Peyer's patch (tissue), 4 donors: ENCODE measurements around the gene RFNG. TPM values are rescaled to one million over a fixed set of nuclear protein-coding genes. Genes with fewer than 3 reads are reported as not detected.

Experiments
- DNase-seq, 3 donors: peaks; one replicate each; pipeline ENCODE4 v3.0.0-alpha.2; 2017 to 2019
- H3K27ac ChIP-seq, 4 donors: fragments of 200-600 bp; sonication (generic); one replicate each; pipeline ENCODE4 v1.5.1; 2016 to 2019
- H3K27me3 ChIP-seq, 2 donors: fragments of 200-600 bp; sonication (generic); one replicate each; pipeline ENCODE4 v1.5.1; 2019
- H3K36me3 ChIP-seq, 3 donors: fragments of 200-600 bp; sonication (generic); one replicate each; pipeline ENCODE4 v1.5.1; 2016 to 2019
- H3K4me1 ChIP-seq, 4 donors: fragments of 200-600 bp; sonication (generic); one replicate each; pipeline ENCODE4 v1.5.1; 2016 to 2019
- H3K4me3 ChIP-seq, 4 donors: fragments of 200-600 bp; sonication (generic); 1 replicate in 3 of 4; 2 replicates in 1 of 4; pipeline ENCODE4 v1.5.1; 2016 to 2019; ENCODE audit warnings: mild to moderate bottlenecking in 1 of 4
- H3K9me3 ChIP-seq, 4 donors: fragments of 200-600 bp; sonication (generic); one replicate each; pipeline ENCODE4 v1.5.1; 2016 to 2019; ENCODE audit warnings: mild to moderate bottlenecking in 1 of 4
- POLR2A ChIP-seq, 2 donors: fragments of 450-650 bp; IDR thresholded peaks; one replicate each; pipeline ENCODE4 v1.5.1; 2017; ENCODE audit warnings: antibody characterized with exemption in 2 of 2, mild to moderate bottlenecking in 2 of 2, moderate library complexity in 2 of 2
- total RNA-seq, 4 donors: library from RNA; depleted of rRNA; stranded (reverse); fragments of >200 nt; gene quantifications; one replicate each; pipeline ENCODE4 v1.1.0, GENCODE V29; 2016
- TF ChIP-seq, protein P1 (sequence below), 6 experiments: fragments of 450-650 bp in 4 of 6; fragments of 200-600 bp in 2 of 6; sonication (generic) in 1 of 6; IDR thresholded peaks; one replicate each; pipeline ENCODE4 v1.5.1; 2017 to 2019; ENCODE audit warnings: antibody characterized with exemption in 6 of 6, mild to moderate bottlenecking in 3 of 6, moderate library complexity in 1 of 6

RFNG gene
- total RNA-seq, 4 donors from 2014 or later, result 42.9 to 65.7 (median 50.2) TPM

DNA sequence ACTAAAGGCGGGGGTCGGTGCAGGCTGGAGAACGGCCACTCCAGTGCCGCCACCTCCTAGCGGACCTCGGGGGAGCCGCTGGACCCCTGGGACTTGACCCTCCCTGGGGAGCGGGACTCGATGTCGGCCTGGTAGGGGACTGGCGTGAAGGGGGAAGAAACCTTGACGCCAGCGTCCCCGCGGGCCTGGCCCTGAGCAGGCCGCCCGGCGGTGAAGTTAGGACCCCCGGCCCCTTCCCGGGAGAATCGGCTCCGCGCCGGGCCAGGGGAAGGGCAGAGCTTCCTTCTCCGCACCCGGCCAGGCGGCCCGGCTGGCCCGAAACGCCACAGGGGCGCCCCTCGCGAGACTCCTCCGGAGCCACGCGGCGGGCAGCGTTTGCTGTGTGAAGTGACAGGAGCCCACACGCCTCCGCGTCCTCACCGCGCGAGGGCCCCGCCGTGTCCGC is 13.6 kb upstream of the RFNG start:
- TF ChIP-seq POLR2A (IDR thresholded peaks at IDR 0.05), result no peak
- TF ChIP-seq, protein P1, sequence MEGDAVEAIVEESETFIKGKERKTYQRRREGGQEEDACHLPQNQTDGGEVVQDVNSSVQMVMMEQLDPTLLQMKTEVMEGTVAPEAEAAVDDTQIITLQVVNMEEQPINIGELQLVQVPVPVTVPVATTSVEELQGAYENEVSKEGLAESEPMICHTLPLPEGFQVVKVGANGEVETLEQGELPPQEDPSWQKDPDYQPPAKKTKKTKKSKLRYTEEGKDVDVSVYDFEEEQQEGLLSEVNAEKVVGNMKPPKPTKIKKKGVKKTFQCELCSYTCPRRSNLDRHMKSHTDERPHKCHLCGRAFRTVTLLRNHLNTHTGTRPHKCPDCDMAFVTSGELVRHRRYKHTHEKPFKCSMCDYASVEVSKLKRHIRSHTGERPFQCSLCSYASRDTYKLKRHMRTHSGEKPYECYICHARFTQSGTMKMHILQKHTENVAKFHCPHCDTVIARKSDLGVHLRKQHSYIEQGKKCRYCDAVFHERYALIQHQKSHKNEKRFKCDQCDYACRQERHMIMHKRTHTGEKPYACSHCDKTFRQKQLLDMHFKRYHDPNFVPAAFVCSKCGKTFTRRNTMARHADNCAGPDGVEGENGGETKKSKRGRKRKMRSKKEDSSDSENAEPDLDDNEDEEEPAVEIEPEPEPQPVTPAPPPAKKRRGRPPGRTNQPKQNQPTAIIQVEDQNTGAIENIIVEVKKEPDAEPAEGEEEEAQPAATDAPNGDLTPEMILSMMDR (IDR thresholded peaks at IDR 0.05), result no peak
- Histone ChIP-seq H3K27ac (peak overlapping the region; percentile 81 to 90 (median 85)), H3K4me3 (peak overlapping the region; percentile 79 to 100 (median 92)), H3K27me3 (no peaks in the 10 kb centered on the region), H3K9me3 (no peaks in the 10 kb centered on the region), H3K4me1 (peaks cover 0 to 26% (median 15%) of the 10 kb centered on the region in 4 donors), H3K36me3 (peaks cover 0 to 38% (median 0%) of the 10 kb centered on the region in 3 donors)
- peak in 1 of 3 donors; percentile 20 for DNase-seq

DNA sequence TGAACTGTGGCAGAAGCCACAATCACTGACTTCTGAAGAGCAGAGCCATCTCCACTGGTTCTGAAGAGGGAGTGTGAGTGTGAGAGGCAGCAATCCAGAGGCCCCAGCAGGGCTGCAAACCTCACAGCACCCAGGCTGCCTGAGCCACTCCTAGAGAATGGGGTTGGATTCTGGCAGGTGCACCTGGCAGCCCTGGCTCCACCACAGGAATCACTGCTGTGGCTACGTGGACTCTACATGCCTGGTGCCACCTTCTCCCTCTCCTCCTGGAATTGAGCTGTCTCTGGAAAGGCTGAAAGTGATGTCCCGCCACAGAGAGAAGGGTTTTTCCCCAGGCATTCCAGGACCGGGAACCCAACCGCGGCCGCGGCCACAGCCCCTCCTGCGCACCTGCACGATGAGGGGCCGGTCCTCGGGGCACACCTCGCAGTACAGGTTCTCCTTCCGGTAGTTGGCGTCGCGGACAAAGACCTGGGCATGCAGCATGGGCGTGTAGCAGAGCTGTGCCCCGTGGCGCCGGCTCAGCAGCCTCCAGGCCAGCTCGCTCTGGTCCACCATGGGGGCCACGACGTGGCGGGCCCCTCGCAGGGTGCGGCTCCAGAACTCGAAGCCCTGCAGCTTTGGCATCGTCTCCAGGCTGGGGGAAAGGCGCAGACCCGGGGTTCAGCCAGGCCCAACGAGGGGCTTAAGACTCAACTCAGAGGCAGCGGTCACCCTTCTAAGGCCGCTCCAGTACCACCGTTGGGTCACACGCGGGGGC is 13.0 kb upstream of the RFNG start:
- Histone ChIP-seq H3K9me3 (no peaks in the 10 kb centered on the region), H3K4me3 (peak overlapping the region; percentile 79 to 100 (median 92)), H3K4me1 (peaks cover 0 to 26% (median 15%) of the 10 kb centered on the region in 4 donors), H3K27ac (peak overlapping the region; percentile 81 to 90 (median 85)), H3K27me3 (no peaks in the 10 kb centered on the region), H3K36me3 (peaks cover 0 to 44% (median 0%) of the 10 kb centered on the region in 3 donors)
- TF ChIP-seq, protein P1 (IDR thresholded peaks at IDR 0.05), result no peak
- TF ChIP-seq POLR2A (IDR thresholded peaks at IDR 0.05), result no peak
- peak; percentile 22 to 68 (median 60) for DNase-seq

- H3K36me3 ChIP-seq, result peaks cover 0 to 52% (median 0%) of the 10 kb centered on the region in 3 donors
- no peak for TF ChIP-seq POLR2A (IDR thresholded peaks at IDR 0.05)
- TF ChIP-seq, protein P1 (IDR thresholded peaks at IDR 0.05), result no peak
- H3K9me3 ChIP-seq, result no peaks in the 10 kb centered on the region
- peak overlapping the region in 1 of 4 donors; percentile 90 for H3K27ac ChIP-seq
- H3K4me3 ChIP-seq, result peak overlapping the region in 3 of 4 donors; percentile 79 to 100 (median 93)
- no peaks in the 10 kb centered on the region for H3K27me3 ChIP-seq
- no peak for DNase-seq
- H3K4me1 ChIP-seq, result peaks cover 0 to 26% (median 15%) of the 10 kb centered on the region in 4 donors
Observed at GRCh38 chr17:82063424-82064415, 12.1 kb upstream of the RFNG start.

GRCh38 chr17:82062984-82063368 is 11.4 kb upstream of the RFNG start:
- no peak overlapping the region for H3K27ac ChIP-seq
- H3K4me1 ChIP-seq, result peaks cover 0 to 26% (median 15%) of the 10 kb centered on the region in 4 donors
- DNase-seq, result no peak
- no peak for TF ChIP-seq POLR2A (IDR thresholded peaks at IDR 0.05)
- TF ChIP-seq, protein P1 (IDR thresholded peaks at IDR 0.05), result no peak
- no peaks in the 10 kb centered on the region for H3K27me3 ChIP-seq
- H3K4me3 ChIP-seq, result no peak overlapping the region
- H3K36me3 ChIP-seq, result peaks cover 0 to 59% (median 0%) of the 10 kb centered on the region in 3 donors
- H3K9me3 ChIP-seq, result no peaks in the 10 kb centered on the region
